Brain microvascular endothelial cell (primary cell): ENCODE results near the gene COL4A5.
A peak's percentile ranks its signal among the peaks of the same experiment; 100 is the strongest.
"Not testable (repeated sequence)": the region's sequence is repeated elsewhere in the genome, so short reads cannot be mapped to it uniquely, and the experiment has no call there.

Experiments
- DNase-seq: peaks from one replicate; pipeline ENCODE4 v3.0.0-alpha.2; 2020
- H3K27ac ChIP-seq: fragments of 250-450 bp; sonication (Bioruptor Pico); 2 replicates; pipeline ENCODE4 v1.5.1; 2020; ENCODE audit warnings: mild to moderate bottlenecking, moderate library complexity
- H3K27me3 ChIP-seq: fragments of 250-450 bp; sonication (Bioruptor Pico); replicated peaks from 2 replicates; pipeline ENCODE4 v1.5.1; 2020; ENCODE audit warnings: mild to moderate bottlenecking
- H3K36me3 ChIP-seq: fragments of 250-450 bp; sonication (Bioruptor Pico); replicated peaks from 2 replicates; pipeline ENCODE4 v1.5.1; 2020; ENCODE audit warnings: mild to moderate bottlenecking
- H3K4me3 ChIP-seq: 2 replicates; pipeline ENCODE4 v1.5.1; 2011; ENCODE audit warnings: low read depth, mild to moderate bottlenecking, control low read depth, low read length, moderate library complexity
- CTCF ChIP-seq: IDR thresholded peaks from 2 replicates; pipeline ENCODE4 v1.5.1; 2011; ENCODE audit warnings: low read depth, mild to moderate bottlenecking, moderate library complexity, low read length, control low read depth, inconsistent platforms; ENCODE audit errors: missing control alignments
- in situ Hi-C: cut with HindIII; loops from 2 replicates; pipeline ENCODE4 v1.10.0; 2017; ENCODE audit warnings: low sequenced_read_pairs, low pct_ligation_motif_present

COL4A5 gene

DNA sequence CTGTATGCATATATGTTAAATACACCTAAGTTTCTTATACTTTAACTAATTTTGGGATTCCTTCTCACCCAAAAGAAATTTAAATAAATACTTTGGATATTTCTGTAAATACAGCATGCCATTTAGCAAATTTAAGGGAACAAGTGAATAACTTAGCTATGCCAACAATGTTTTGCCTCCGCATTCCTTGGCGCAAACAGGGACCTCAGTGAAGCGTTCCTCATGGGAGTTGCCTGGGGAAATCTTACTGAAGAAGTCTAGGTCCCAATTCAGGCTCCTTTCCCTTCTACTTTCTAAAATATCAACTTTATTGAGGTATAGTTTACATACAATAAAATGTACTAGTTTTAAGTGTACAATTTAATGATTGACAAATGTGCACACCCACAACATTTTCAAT, 25.0 kb downstream of the COL4A5 start:
- no peaks in the 10 kb centered on the region for H3K36me3 ChIP-seq
- H3K4me3 ChIP-seq: no peak overlapping the region
- no peak for TF ChIP-seq CTCF
- H3K27me3 ChIP-seq: no peaks in the 10 kb centered on the region
- H3K27ac ChIP-seq: peak overlapping the region; percentile 6
- peak; percentile 38 for DNase-seq
- in situ Hi-C loops: no loop called here

DNA sequence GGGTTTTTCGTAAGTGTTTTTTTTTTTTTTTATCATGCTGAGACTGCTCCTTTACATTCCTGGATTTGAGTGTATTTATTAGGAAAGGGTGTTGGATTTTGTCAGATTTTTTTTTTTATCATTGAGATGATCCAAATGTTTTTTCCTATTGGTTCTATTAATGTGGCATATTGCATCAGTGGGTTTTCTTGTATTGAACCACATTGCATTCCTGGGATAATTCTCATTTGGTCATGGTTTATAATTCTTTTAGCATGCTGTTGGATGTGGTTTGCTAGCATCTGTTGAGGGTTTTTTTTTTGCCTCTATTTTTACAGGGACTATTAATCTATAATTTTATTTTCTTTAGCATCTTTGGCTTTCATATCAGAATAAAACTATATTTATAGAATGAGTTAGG, 28.8 kb downstream of the COL4A5 start:
- DNase-seq: peak; percentile 6
- in situ Hi-C loops: no loop called here
- no peaks in the 10 kb centered on the region for H3K27me3 ChIP-seq

DNA sequence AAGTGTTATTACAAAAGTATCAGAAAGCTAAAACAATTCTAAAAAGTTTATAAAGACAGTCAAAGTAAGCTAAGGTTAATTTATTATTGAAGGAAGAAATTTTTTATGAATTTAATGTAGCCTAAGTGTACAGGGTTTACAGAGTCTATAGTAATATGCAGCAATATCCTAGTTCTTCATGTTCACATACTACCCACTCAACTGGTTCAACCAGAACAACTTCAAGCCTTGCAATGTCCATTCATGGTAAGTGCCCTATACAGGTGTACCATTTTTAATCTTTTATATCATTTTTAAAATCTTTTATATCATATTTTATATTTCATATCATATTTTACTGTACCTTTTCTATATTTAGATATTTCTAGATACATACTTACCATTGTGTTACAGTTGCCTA, 34.3 kb downstream of the COL4A5 start:
- no peaks in the 10 kb centered on the region for H3K27me3 ChIP-seq
- no peaks in the 10 kb centered on the region for H3K36me3 ChIP-seq
- TF ChIP-seq CTCF: no peak
- DNase-seq: no peak
- H3K27ac ChIP-seq: no peak overlapping the region
- no peak overlapping the region for H3K4me3 ChIP-seq
- in situ Hi-C loops: no loop called here

More for the DNA sequence above, 28.8 kb downstream of the COL4A5 start:
- TF ChIP-seq CTCF: no peak
- H3K4me3 ChIP-seq: no peak overlapping the region
- H3K27ac ChIP-seq: no peak overlapping the region
- H3K36me3 ChIP-seq: no peaks in the 10 kb centered on the region

DNA sequence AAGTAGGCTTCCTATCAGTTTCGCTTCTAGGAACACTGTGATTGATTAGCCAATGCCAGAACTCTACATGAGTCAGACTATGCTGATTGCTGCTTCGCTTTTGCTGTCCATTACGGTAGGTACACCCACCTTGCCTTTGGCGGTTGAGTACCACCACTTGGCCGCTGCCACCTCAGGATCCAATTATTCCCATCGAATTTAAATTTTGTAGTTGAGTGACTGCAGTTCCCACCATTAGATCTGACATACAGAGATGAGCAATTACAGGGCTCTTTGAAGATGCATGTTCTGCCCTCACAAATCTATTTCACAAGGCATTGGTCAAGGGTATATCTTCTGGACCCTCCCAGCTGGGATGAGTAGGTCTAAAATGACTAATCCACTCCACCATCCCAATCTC, 41.9 kb downstream of the COL4A5 start:
- H3K4me3 ChIP-seq, H3K27ac ChIP-seq, H3K27me3 ChIP-seq, in situ Hi-C loops, H3K36me3 ChIP-seq, DNase-seq: not testable (repeated sequence)

DNA sequence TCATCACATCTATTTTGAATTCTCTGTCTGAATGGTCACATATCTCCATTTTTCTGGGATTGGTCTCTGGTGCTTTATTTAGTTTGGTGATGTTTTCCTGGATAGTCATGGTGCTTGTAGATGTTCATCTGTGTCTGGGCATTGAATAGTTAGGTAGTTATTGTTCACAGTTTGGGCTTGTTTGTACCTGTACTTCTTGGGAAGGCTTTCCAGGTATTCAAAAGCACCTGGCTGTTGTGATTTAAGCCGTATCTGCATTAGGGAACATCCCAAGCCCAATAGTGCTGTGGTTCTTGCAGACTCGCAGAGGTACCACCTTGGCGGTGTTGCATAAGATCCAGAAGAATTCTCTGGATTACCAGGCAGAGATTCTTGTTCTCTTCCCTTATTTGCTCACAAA, 44.6 kb downstream of the COL4A5 start:
- Histone ChIP-seq H3K4me3 (no peak overlapping the region), H3K36me3 (no peaks in the 10 kb centered on the region), H3K27me3 (no peaks in the 10 kb centered on the region), H3K27ac (no peak overlapping the region)
- no peak for TF ChIP-seq CTCF
- in situ Hi-C loops: no loop called here
- no peak for DNase-seq

GRCh38 chrX:108485960-108486359, 46.3 kb downstream of the COL4A5 start:
- Histone ChIP-seq H3K36me3 (no peaks in the 10 kb centered on the region), H3K4me3 (no peak overlapping the region), H3K27ac (no peak overlapping the region), H3K27me3 (no peaks in the 10 kb centered on the region)
- TF ChIP-seq CTCF: no peak
- in situ Hi-C loops: no loop called here
- DNase-seq: peak; percentile 3
